ENCODE data around the gene COX8C.
"Not testable (repeated sequence)": the region's sequence is repeated elsewhere in the genome, so short reads cannot be mapped to it uniquely, and the experiment has no call there.

Gene COX8C

GRCh38 chr14:93320489-93320888 is 26.5 kb upstream of the COX8C start:
- no peak for DNase-seq (ENCODE audit: low read depth in 2 of 2)

- DNase-seq (ENCODE audit: low read depth in 2 of 2) = no peak
Measured at GRCh38 chr14:93322929-93323599, 23.9 kb upstream of the COX8C start.

GRCh38 chr14:93323600-93324174 is 23.3 kb upstream of the COX8C start:
- DNase-seq (ENCODE audit: low read depth in 2 of 2) = no peak

GRCh38 chr14:93326196-93326595 is 20.8 kb upstream of the COX8C start:
- no peak for DNase-seq (ENCODE audit: low read depth in 2 of 2)

GRCh38 chr14:93328546-93328945 is 18.4 kb upstream of the COX8C start:
- DNase-seq (ENCODE audit: low read depth in 2 of 2) = no peak

DNA sequence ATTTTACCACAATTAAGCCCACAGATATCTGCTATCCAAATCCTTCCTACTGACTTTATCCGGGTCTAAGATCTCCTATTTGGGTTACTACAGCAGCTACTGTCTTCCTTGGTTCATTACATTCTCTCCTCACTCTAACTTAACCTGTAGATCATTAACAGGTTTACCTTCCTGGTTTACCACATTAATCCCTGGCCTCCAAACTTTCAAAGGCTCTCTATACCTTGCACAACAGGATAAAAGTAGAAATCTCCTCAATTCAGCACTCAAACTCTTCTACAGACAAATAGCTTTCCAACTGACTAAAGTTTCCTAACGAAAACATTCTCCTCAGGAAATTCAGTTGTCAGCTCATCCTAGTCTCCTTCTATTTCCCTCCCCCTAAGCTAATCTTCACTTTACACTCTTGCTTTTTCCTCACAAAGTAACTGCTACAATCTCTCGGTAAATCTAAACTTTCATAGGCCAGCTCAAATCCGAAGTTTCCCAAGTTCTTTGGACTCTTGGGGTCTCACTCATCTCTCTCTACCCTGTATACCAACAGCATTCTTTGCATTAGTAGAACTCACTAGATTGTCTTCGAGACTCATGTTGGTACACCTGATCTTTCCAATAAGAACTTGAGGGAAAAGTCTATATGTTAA is 16.9 kb upstream of the COX8C start:
- no peak for DNase-seq (ENCODE audit: low read depth in 2 of 2)

GRCh38 chr14:93330609-93331000 is 16.4 kb upstream of the COX8C start:
- no peak for DNase-seq (ENCODE audit: low read depth in 2 of 2)

GRCh38 chr14:93331002-93331727 is 15.8 kb upstream of the COX8C start:
- DNase-seq (ENCODE audit: low read depth in 2 of 2) = no peak

DNA sequence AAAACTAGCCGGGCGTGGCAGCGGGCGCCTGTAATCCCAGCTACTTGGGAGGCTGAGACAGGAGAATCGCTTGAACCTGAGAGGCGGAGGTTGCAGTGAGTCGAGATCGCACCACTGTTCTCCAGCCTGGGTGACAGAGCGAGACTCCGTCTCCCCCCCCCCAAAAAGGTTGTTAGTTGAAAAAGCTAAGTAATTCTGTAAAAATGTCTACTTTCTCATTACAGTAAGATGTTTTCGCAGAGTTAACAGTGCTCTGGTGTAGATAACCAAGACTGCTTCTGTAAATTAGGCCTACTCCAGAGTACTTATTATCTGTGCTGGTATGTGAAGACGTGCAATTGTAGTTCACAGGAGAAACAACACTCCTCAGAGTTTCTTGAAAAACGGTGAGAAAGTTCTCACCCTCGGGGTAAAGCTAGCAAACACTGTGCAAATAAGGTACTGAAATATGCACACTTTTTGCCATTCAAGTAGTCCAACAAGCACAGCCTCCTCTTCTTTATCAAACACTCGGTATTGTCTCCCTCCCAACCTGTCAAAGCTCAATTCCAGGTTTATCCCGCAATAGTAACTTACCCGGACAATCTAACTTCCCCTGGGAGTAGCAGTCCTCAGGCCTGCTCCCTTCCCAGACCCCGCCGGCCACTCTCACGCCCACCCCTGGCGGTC is 15.1 kb upstream of the COX8C start:
- DNase-seq (ENCODE audit: low read depth in 2 of 2) = no peak

DNA sequence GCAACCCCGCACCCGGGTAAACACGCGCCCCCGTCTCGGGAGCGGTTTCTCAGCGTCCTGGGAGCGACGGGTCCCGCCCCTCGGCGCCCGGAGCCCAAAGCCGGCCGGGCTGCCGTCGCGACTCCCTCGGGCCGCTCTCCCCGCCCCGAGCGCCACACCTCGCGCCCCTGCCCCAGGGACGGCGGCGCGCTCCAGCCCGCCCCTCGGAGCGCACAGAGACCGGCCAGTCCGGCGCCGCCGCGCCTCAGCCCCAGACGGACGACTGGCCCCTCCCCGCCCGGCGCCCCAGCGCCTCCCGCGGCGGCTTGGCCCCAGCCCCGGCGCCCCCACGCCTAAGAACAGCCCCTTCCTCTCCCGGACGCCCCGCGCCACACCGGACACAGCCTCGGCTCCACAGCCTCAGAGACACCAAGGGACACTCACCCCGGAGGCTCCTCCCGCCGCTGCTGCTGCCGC is 14.6 kb upstream of the COX8C start:
- peak; percentile 3 to 20 for DNase-seq (ENCODE audit: low read depth in 2 of 2)

DNA sequence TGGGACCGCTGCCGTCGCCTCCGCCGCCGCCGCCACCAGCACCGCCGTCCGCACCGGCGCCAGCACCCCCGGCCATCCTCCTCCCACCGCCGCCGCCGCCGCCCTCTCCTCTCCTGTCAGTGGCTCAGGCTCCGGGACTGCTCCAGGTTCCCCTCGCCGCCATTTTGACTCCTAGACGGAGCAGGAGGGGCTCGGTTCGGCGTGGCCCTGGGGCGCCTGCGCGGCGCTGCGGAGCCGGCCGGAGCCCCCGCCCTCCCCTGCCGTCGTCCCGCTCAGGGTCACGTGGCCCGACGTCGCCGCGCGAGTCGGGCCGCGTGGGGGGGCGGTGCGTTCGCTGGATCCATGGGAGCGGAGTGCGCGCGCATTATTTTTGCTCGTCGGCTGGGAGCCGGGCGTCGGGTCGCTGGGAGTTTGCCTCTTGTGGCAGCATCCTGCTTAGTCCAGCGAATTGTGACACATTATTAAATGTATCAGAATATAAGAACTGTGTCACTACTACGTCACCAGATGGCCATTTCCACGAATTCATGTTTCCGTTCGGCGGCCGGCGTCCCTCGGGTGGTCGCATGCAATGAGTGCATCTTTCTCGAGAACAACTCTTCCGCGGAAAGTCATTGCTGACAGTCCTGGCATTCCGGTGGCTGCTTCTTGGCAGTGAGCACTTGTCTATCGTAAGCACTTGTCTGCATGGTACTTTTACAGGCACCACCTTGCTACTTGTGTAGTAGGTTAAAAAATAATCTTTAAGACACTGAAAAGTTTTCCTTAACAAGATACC is 13.9 kb upstream of the COX8C start, which contains the start of gene BTBD7:
BTBD7 (minus strand) TSS at position 184 of the 778 bp plus-strand sequence. CDS start 36,985 bp downstream, outside the sequence.
- DNase-seq (ENCODE audit: low read depth in 2 of 2) = peak; percentile 89 to 95

GRCh38 chr14:93333631-93334103 is 13.3 kb upstream of the COX8C start:
- no peak for DNase-seq (ENCODE audit: low read depth in 2 of 2)

DNA sequence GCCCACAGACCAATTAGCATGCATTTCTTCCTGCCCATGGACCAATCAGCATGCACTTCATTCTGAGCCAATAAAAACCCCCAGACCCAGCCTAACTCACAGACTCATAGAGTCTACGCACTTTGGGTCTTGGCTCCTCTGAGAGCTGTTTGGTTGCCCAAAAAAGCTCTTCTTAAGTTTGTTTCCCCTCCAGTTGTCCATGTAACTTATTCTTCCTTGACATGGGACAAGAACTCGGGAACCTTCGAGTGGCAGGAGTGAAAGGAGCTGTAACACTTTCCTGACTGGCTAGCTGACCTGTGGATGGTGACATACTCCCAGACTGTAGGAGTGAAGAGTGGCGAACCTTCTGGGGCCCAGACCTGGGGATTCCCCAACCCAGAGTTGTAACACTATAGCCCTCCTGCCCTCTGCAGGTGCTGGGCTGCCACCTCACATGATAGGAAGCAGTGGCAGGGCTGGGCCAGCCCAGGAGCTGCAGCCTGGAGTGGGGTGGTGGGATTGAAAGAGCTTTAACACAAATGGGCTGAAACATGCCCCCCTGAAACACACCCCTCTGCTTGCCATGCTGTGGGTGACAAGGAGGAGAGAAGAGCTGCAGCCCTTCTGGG is 9.7 kb upstream of the COX8C start:
- no peak for DNase-seq (ENCODE audit: low read depth in 2 of 2)

DNA sequence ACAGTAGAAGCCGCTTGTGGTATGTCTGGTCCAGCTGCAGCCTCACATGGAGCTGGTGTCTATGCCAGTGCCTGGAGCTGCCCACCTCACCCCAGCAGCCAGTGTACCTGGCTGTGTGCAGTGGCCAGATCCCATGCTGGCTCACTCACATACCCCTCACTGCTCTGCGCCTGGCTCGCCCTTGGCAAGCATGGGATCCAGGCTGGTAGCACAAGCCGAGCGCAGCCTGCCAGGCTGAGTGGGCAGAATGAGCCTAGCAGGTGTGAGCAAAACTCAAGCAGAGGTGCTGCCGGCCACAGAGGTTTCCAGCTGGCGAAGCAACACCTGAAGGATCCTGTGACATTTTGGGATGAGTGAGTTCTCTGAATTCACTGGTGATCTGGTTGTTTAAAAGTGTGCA is 9.1 kb upstream of the COX8C start:
- DNase-seq (ENCODE audit: low read depth in 2 of 2) = no peak

GRCh38 chr14:93343266-93343665 is 3.7 kb upstream of the COX8C start:
- DNase-seq (ENCODE audit: low read depth in 2 of 2) = no peak

DNA sequence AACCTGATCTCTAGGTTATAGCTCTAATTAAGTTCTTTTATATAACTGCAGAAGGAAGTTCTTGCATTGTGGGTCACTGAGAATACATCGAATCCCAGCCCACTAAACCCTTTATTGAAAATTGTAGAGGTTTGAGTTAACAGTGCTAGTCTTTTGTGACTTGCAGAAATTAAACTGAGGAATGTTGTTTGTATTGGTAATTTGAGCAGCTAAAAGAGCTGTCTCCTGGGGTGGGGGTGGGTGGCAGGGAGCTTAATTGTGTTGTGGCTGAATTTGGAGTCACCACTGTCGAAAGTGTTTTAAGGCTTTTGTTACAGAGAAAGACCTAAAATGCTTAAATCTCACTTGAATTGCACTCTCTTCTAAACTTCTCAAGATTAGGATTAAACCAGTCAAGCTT is 3.2 kb upstream of the COX8C start:
- no peak for DNase-seq (ENCODE audit: low read depth in 2 of 2)

GRCh38 chr14:93347850-93348249 is 868 bp downstream of the COX8C start:
- DNase-seq (ENCODE audit: low read depth in 2 of 2) = no peak

DNA sequence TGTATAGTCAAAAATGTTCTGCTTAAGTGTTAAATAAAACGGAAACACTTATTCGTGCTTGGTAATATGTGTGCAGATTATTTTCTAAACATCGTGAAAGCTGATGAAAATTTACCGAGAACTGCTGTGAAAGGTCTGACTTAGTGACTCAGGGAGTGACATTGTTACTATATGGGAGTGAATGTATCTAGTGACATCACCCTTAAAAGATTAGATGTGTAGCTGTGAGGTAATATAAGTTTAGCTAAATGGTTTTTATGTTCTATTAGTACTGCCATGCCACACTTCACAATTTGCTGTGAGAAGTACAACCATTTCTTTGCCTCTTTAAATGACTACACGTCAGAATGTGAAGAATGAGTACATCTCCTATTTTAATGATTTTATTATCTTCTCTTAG is 1.3 kb downstream of the COX8C start:
- no peak for DNase-seq (ENCODE audit: low read depth in 2 of 2)

DNA sequence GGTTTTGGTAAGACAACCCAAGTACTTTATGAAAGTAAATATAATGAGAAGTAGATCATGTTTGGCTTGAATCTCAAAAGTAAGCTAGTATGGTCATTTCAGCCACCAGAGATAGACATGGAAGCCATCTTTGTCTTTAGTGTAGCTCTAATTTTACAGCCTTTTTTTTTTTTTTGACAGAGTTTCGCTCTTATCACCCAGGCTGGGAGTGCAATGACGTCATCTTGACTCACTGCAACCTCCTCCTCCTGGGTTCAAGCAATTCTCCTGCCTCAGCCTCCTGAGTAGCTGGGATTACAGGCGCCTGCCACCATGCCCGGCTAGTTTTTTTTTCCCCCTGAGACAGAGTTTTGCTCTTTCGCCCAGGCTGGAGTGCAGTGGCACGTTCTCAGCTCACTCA is 7.9 kb downstream of the COX8C start:
- DNase-seq (ENCODE audit: low read depth in 2 of 2) = not testable (repeated sequence)

DNA sequence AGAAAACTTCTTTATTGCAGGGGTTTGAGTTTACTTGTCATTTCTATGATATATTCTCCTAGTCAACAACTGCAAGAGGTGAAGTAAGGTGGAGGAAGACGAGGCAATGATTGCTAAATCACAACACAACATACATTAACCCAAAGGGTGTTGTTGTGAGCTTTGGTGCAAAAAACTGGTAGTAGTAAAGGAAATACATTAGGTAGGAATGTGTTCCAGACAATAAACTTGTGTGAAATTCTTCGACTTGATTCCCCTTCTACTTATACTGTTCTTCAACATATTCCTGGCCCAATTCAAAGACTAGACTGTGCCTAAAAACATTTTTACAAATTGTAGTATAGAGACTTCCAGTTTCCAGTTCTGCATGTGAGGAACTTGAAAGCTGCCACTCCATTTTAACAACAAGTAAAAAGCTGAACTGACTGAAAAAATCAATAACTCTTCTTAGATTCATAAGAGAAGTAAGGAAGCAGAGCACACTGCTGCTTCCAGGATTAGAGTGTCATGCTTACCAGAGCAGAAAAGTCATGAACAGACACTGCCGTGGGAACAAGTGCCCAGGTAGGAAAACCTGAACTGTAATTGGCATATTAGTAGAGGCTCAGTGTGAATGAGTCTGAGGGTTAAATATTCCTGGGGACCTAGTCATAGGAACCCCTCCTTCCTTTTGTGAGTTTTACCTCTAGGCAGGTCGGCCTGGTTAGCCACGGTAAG is 22.2 kb downstream of the COX8C start:
- no peak for DNase-seq (ENCODE audit: low read depth in 2 of 2)

All from stimulated activated CD4-positive, alpha-beta T cell treated with anti-CD3 and anti-CD28 coated beads, Interleukin-1b, Interleukin-23, amount 100 ng/mL, for 4 hours (primary cell).